22Rv1 (cell line): ENCODE results near the gene HOXD9.

Experiments
- H3K27ac ChIP-seq: fragments of 450-650 bp; 2 replicates; pipeline ENCODE4 v1.5.1; 2017
- CTCF ChIP-seq: fragments of 450-650 bp; IDR thresholded peaks from 2 replicates; pipeline ENCODE4 v1.5.1; 2017; ENCODE audit warnings: mild to moderate bottlenecking
- ZFX ChIP-seq: fragments of 450-650 bp; IDR thresholded peaks from 2 replicates; pipeline ENCODE4 v1.6.1; 2017; ENCODE audit warnings: antibody characterized with exemption, borderline replicate concordance

HOXD9 gene

GRCh38 chr2:176163672-176164056 is 41.1 kb downstream of the HOXD9 start:
- H3K27ac ChIP-seq = no peak overlapping the region
- no peak for TF ChIP-seq ZFX
- no peak for TF ChIP-seq CTCF

GRCh38 chr2:176164201-176164600 is 41.7 kb downstream of the HOXD9 start:
- TF ChIP-seq ZFX = no peak
- TF ChIP-seq CTCF = no peak

GRCh38 chr2:176164611-176165369 is 42.3 kb downstream of the HOXD9 start:
- TF ChIP-seq CTCF (no peak), ZFX (no peak)
- no peak overlapping the region for H3K27ac ChIP-seq

More at GRCh38 chr2:176164201-176164600, 41.7 kb downstream of the HOXD9 start:
- H3K27ac ChIP-seq = no peak overlapping the region

- TF ChIP-seq ZFX = no peak
These were observed 43.0 kb downstream of the HOXD9 start for GRCh38 chr2:176165370-176166050.

GRCh38 chr2:176166272-176166671 is 43.8 kb downstream of the HOXD9 start:
- TF ChIP-seq ZFX (no peak), CTCF (no peak)
- no peak overlapping the region for H3K27ac ChIP-seq

More at GRCh38 chr2:176165370-176166050, 43.0 kb downstream of the HOXD9 start:
- no peak overlapping the region for H3K27ac ChIP-seq

- H3K27ac ChIP-seq = no peak overlapping the region
- TF ChIP-seq CTCF (no peak), ZFX (no peak)
These were observed 44.9 kb downstream of the HOXD9 start for GRCh38 chr2:176167398-176167797.

GRCh38 chr2:176169181-176169580 is 46.7 kb downstream of the HOXD9 start:
- TF ChIP-seq ZFX (no peak), CTCF (no peak)
- H3K27ac ChIP-seq = no peak overlapping the region
